CD14-positive monocyte (primary cell): Measurements from ENCODE around the gene MATK. TPM values are rescaled to one million over a fixed set of nuclear protein-coding genes. Genes with fewer than 3 reads are reported as not detected.
"Not testable (repeated sequence)": the region's sequence is repeated elsewhere in the genome, so short reads cannot be mapped to it uniquely, and the experiment has no call there.

Experiments used
- DNase-seq, 3 donors: peaks; one replicate each; pipeline ENCODE4 v3.0.0-alpha.2; 2011 to 2022
- H2AFZ ChIP-seq: 2 replicates; pipeline ENCODE4 v1.6.0; 2012; ENCODE audit warnings: mild to moderate bottlenecking, low read depth, low read length, inconsistent platforms; ENCODE audit not compliant: insufficient read depth, poor library complexity, severe bottlenecking
- H3K27ac ChIP-seq, 2 donors: 1 replicate in 1 of 2; 2 replicates in 1 of 2; pipeline ENCODE4 v1.5.1; 2012 to 2013; ENCODE audit warnings: low read length in 2 of 2, control low read depth in 1 of 2, inconsistent platforms in 1 of 2, low read depth in 1 of 2, mild to moderate bottlenecking in 1 of 2
- H3K27me3 ChIP-seq, 2 donors: one replicate each; pipeline versions ENCODE4 v1.6.0 to v1.6.1; 2011 to 2013; ENCODE audit warnings: low read length in 2 of 2; ENCODE audit not compliant: control insufficient read depth in 2 of 2, insufficient read depth in 2 of 2
- H3K36me3 ChIP-seq, 2 donors: replicated peaks in 1 of 2; 1 replicate in 1 of 2; 2 replicates in 1 of 2; pipeline versions ENCODE4 v1.5.1 to v1.6.1; 2012 to 2013; ENCODE audit warnings: low read length in 2 of 2, control low read depth in 1 of 2, inconsistent platforms in 1 of 2, mild to moderate bottlenecking in 1 of 2; ENCODE audit not compliant: insufficient read depth in 2 of 2, control insufficient read depth in 1 of 2
- H3K4me1 ChIP-seq, 2 donors: 1 replicate in 1 of 2; 2 replicates in 1 of 2; pipeline versions ENCODE4 v1.5.1 to v1.6.1; 2012 to 2013; ENCODE audit warnings: low read length in 2 of 2, control low read depth in 1 of 2, inconsistent platforms in 1 of 2, mild to moderate bottlenecking in 1 of 2, moderate library complexity in 1 of 2; ENCODE audit not compliant: insufficient read depth in 2 of 2, control insufficient read depth in 1 of 2
- H3K4me2 ChIP-seq: replicated peaks from 2 replicates; pipeline ENCODE3; 2012; ENCODE audit warnings: low read length, moderate library complexity, mild to moderate bottlenecking; ENCODE audit not compliant: poor library complexity, severe bottlenecking; ENCODE audit errors: extremely low read depth
- H3K4me3 ChIP-seq, 3 experiments: fragments of 200-600 bp in 1 of 3; sonication (generic) in 1 of 3; replicated peaks in 1 of 3; 1 replicate in 2 of 3; 2 replicates in 1 of 3; pipeline ENCODE4 v1.5.1; 2011 to 2013; ENCODE audit warnings: low read length in 3 of 3, mild to moderate bottlenecking in 3 of 3, control low read depth in 2 of 3, low read depth in 2 of 3, inconsistent platforms in 1 of 3, moderate library complexity in 1 of 3
- H3K79me2 ChIP-seq: 2 replicates; pipeline ENCODE4 v1.6.0; 2012; ENCODE audit warnings: mild to moderate bottlenecking, control low read depth, inconsistent platforms, low read length, moderate library complexity; ENCODE audit not compliant: insufficient read depth
- H3K9ac ChIP-seq: 2 replicates; pipeline ENCODE4 v1.6.0; 2017; ENCODE audit warnings: low read length, mild to moderate bottlenecking; ENCODE audit not compliant: insufficient read depth, poor library complexity, severe bottlenecking
- H3K9me3 ChIP-seq, 2 donors: replicated peaks in 1 of 2; 1 replicate in 1 of 2; 2 replicates in 1 of 2; pipeline versions ENCODE4 v1.5.1 to v1.6.1; 2012 to 2013; ENCODE audit warnings: low read length in 2 of 2, control low read depth in 1 of 2; ENCODE audit not compliant: control insufficient read depth in 1 of 2, insufficient read depth in 1 of 2
- H4K20me1 ChIP-seq: 2 replicates; pipeline ENCODE4 v1.6.0; 2012; ENCODE audit warnings: mild to moderate bottlenecking, low read length, control low read depth, moderate library complexity; ENCODE audit not compliant: insufficient read depth
- H3K27ac Mint-ChIP-seq, 7 donors: one replicate each; pipeline ENCODE4 v1.8.0; 2020; ENCODE audit warnings: mild to moderate bottlenecking in 7 of 7, mixed read lengths in 7 of 7, moderate library complexity in 6 of 7, inconsistent platforms in 2 of 7
- H3K27me3 Mint-ChIP-seq, 3 donors: one replicate each; pipeline ENCODE4 v1.8.0; 2021 to 2022; ENCODE audit warnings: low read depth in 3 of 3, mild to moderate bottlenecking in 3 of 3, mixed read lengths in 3 of 3, moderate library complexity in 3 of 3, inconsistent platforms in 1 of 3
- H3K36me3 Mint-ChIP-seq, 2 donors: one replicate each; pipeline ENCODE4 v1.8.0; 2020; ENCODE audit warnings: mixed read lengths in 2 of 2, inconsistent platforms in 1 of 2, mild to moderate bottlenecking in 1 of 2
- H3K4me1 Mint-ChIP-seq: one replicate; pipeline ENCODE4 v1.8.0; 2020; ENCODE audit warnings: mild to moderate bottlenecking, mixed read lengths
- H3K4me3 Mint-ChIP-seq, 2 donors: one replicate each; pipeline ENCODE4 v1.8.0; 2020; ENCODE audit warnings: mild to moderate bottlenecking in 2 of 2, mixed read lengths in 2 of 2, moderate library complexity in 1 of 2
- H3K9me3 Mint-ChIP-seq, 7 donors: one replicate each; pipeline ENCODE4 v1.8.0; 2020 to 2022; ENCODE audit warnings: mixed read lengths in 7 of 7, mild to moderate bottlenecking in 6 of 7, moderate library complexity in 6 of 7, inconsistent platforms in 2 of 7
- CTCF ChIP-seq: fragments of 200-600 bp; IDR thresholded peaks from one replicate; pipeline ENCODE4 v1.8.0; 2022; ENCODE audit warnings: antibody characterized with exemption, mild to moderate bottlenecking
- WGBS: methylation state at CpG from one replicate; pipeline ENCODE4 v1.1.5; 2013; ENCODE audit warnings: missing lambda C conversion rate; ENCODE audit not compliant: insufficient coverage; 5-methylcytosine and 5-hydroxymethylcytosine counted together
- intact Hi-C, 2 donors: fragments of 100-400 bp; cut with micrococcal nuclease; formaldehyde crosslinking; loops; one replicate each; pipeline versions ENCODE4 v1.15.0 to v1.15.1; 2023
- polyA plus RNA-seq, 3 donors: library from polyadenylated mRNA; depleted of rRNA in 1 of 3; unstranded in 2 of 3; stranded (reverse) in 1 of 3; fragments of 300-500 nt in 2 of 3; fragments of >200 nt in 1 of 3; fragmentation: Illumina TruSeq in 2 of 3; gene quantifications; 1 replicate in 2 of 3; 2 replicates in 1 of 3; pipeline ENCODE4 v1.2.3, GENCODE V29; 2012 to 2021

Gene MATK
- polyA plus RNA-seq, 3 donors = 0.20 to 0.44 (median 0.35) TPM

DNA sequence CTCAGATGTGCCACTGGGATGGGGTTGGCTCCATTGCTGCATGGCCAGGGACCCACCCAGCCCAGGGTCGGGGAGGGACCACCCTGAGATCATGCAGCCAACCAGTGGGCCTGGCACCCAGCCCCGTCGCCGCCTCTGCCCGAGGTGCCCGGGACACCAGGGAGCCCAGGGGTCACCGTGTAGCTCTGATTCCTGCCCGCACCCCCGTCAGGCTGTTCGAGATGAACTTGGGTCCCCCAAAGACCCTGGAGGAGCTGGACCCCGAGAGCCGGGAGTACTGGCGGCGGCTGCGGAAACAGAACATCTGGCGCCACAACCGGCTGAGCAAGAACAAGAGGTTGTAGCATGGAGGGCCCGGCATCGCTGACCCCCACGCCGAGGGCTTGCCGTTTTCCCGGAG, 19.1 kb downstream of the MATK start:
- 94% methylated on average over 23 of the region's 23 CpGs for WGBS

DNA sequence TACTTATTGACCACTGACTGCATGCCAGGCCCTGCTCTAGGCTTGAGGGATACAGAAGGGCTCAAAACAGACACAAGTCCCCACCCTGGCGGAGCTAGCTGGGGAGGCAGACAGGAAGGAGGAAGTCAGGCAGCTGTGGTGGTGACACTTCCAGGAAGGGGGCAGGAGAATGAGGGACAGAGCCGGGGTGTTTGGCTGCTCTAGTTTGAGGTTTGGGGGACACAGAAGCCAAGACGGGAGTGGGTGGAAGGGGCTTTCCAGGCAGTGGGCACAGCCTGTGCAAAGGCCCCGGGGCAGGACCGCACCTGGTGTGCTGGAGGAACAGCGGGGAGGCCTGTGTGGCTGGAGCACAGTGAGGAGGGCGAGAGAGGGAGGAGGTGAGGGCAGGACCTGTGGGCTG, 19.7 kb downstream of the MATK start:
- no peak overlapping the region for H3K4me3 Mint-ChIP-seq

More for the DNA sequence above, 19.1 kb downstream of the MATK start:
- Histone ChIP-seq H3K36me3 (peaks cover 40 to 46% of the 10 kb centered on the region in 2 donors), H3K4me3 (no peak overlapping the region), H3K27ac (no peak overlapping the region), H3K4me1 (peaks cover 8 to 10% of the 10 kb centered on the region in 2 donors), H2AFZ (no peak overlapping the region), H3K79me2 (peaks cover 4% of the 10 kb centered on the region), H3K9ac (no peak overlapping the region), H3K4me2 (no peak overlapping the region), H3K27me3 (no peaks in the 10 kb centered on the region), H3K9me3 (no peaks in the 10 kb centered on the region), H4K20me1 (peaks cover 13% of the 10 kb centered on the region)
- Mint-ChIP-seq H3K9me3 (peaks cover 0 to 3% (median 0%) of the 10 kb centered on the region in 7 donors), H3K4me1 (peaks cover 7% of the 10 kb centered on the region), H3K4me3 (no peak overlapping the region), H3K36me3 (peaks cover 17 to 51% of the 10 kb centered on the region in 2 donors), H3K27me3 (peaks cover 0 to 3% (median 0%) of the 10 kb centered on the region in 3 donors), H3K27ac (peak overlapping the region in 2 of 7 donors; percentile 56 to 77)
- intact Hi-C loops = no loop called here
- TF ChIP-seq CTCF = no peak
- no peak for DNase-seq

GRCh38 chr19:3765757-3766156, 20.4 kb downstream of the MATK start:
- H3K4me3 Mint-ChIP-seq, DNase-seq, H3K27me3 ChIP-seq, intact Hi-C loops, H3K4me2 ChIP-seq, H3K9me3 Mint-ChIP-seq, H3K79me2 ChIP-seq, H3K9me3 ChIP-seq, H3K27ac ChIP-seq, H3K9ac ChIP-seq, H3K4me3 ChIP-seq, H3K27ac Mint-ChIP-seq, H3K27me3 Mint-ChIP-seq, H2AFZ ChIP-seq: not testable (repeated sequence)
- Histone ChIP-seq H3K36me3 (peaks cover 40 to 46% of the 10 kb centered on the region in 2 donors), H4K20me1 (peaks cover 13% of the 10 kb centered on the region), H3K4me1 (peaks cover 20% of the 10 kb centered on the region in 2 donors)
- no CpG with 5 or more reads among the region's 5 CpGs for WGBS
- Mint-ChIP-seq H3K4me1 (peaks cover 18% of the 10 kb centered on the region), H3K36me3 (peaks cover 17 to 51% of the 10 kb centered on the region in 2 donors)

More for the DNA sequence above, 19.7 kb downstream of the MATK start:
- Mint-ChIP-seq H3K36me3 (peaks cover 17 to 51% of the 10 kb centered on the region in 2 donors), H3K27me3 (peaks cover 0 to 6% (median 0%) of the 10 kb centered on the region in 3 donors), H3K4me1 (peaks cover 12% of the 10 kb centered on the region), H3K9me3 (peaks cover 0 to 3% (median 0%) of the 10 kb centered on the region in 7 donors), H3K27ac (peak overlapping the region in 3 of 7 donors; percentile 66 to 77 (median 68))
- Histone ChIP-seq H3K9me3 (no peaks in the 10 kb centered on the region), H3K27me3 (no peaks in the 10 kb centered on the region), H3K4me2 (no peak overlapping the region), H3K4me1 (peaks cover 13 to 15% of the 10 kb centered on the region in 2 donors), H3K4me3 (no peak overlapping the region), H4K20me1 (peaks cover 13% of the 10 kb centered on the region), H2AFZ (no peak overlapping the region), H3K36me3 (peaks cover 40 to 46% of the 10 kb centered on the region in 2 donors), H3K27ac (no peak overlapping the region), H3K9ac (no peak overlapping the region), H3K79me2 (peaks cover 4% of the 10 kb centered on the region)
- DNase-seq = no peak
- 81% methylated on average over 6 of the region's 7 CpGs for WGBS
- intact Hi-C loops = no loop called here
- TF ChIP-seq CTCF = no peak
